Measurements from ENCODE around the gene MOK. TPM values are rescaled to one million over a fixed set of nuclear protein-coding genes. Genes with fewer than 3 reads are reported as not detected.

Gene MOK
- total RNA-seq, 2 experiments from 2014 or later = 2.3 to 2.5 TPM

- no peaks in the 10 kb centered on the region for H3K27me3 ChIP-seq (ENCODE audit: control insufficient read depth in 1 of 2, insufficient read depth in 2 of 2, low read length in 2 of 2)
- no peak for TF ChIP-seq CTCF (IDR thresholded peaks at IDR 0.05)
- H3K4me1 Mint-ChIP-seq (ENCODE audit: low read depth) = no peaks in the 10 kb centered on the region
- H3K27me3 Mint-ChIP-seq = no peaks in the 10 kb centered on the region
- ChIA-PET CTCF (no interaction called here), POLR2A (no interaction called here)
- peaks cover 18% of the 10 kb centered on the region for H3K36me3 Mint-ChIP-seq (ENCODE audit: low read depth)
- H3K4me1 ChIP-seq (ENCODE audit: insufficient read depth, low read length) = no peaks in the 10 kb centered on the region
- no peaks in the 10 kb centered on the region for H3K9me3 Mint-ChIP-seq
- DNase-seq = no peak
- H3K27ac Mint-ChIP-seq = no peak overlapping the region
- peaks cover 11% of the 10 kb centered on the region for H3K36me3 ChIP-seq (ENCODE audit: insufficient read depth, low read length)
- no peak overlapping the region for H3K27ac ChIP-seq (ENCODE audit: low read depth in 1 of 2, low read length in 2 of 2)
- no peaks in the 10 kb centered on the region for H3K9me3 ChIP-seq (ENCODE audit: control insufficient read depth in 1 of 2, insufficient read depth in 1 of 2, low read length in 2 of 2)
- H3K4me3 Mint-ChIP-seq = no peak overlapping the region
- H3K4me3 ChIP-seq (ENCODE audit: low read length) = no peak overlapping the region
- ATAC-seq (ENCODE audit: poor library complexity) = no peak
- intact Hi-C loops (cut with DNase I, micrococcal nuclease) = no loop called here
These were observed 79.6 kb downstream of the MOK start for GRCh38 chr14:102225386-102225785.

DNA sequence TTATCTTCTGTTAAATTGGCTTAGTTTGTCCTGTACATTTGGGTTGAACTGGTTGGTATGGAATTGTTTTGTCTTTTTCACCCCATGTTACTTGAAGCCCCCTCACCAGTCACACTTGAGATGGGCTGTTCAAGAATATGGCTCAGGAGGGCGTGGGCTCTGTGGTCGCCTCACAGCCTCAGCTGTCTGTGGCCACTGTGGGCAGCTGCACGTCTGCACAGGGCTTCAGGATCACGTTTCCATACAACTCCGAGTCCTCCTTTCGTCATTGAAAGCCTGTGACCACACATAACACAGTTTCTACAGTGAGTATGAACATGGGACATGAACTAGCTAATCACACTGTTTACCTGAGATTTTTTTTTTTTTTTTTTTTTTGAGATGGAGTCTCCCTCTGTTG lies 81.3 kb downstream of the MOK start:
- ChIA-PET POLR2A (interaction anchor here (1.3 kb wide), 1 partner anchor 90 kb away, joined by 3 read pairs; no protein-coding TSS in a partner anchor), CTCF (interaction anchor here (0.6 kb wide), 1 partner anchor 256 kb away, joined by 3 read pairs; no protein-coding TSS in a partner anchor)
- peaks cover 7% of the 10 kb centered on the region for H3K4me1 Mint-ChIP-seq (ENCODE audit: low read depth)
- H3K36me3 Mint-ChIP-seq (ENCODE audit: low read depth) = peaks cover 18% of the 10 kb centered on the region
- intact Hi-C loops (cut with DNase I, micrococcal nuclease) = no loop called here
- H3K27me3 Mint-ChIP-seq = no peaks in the 10 kb centered on the region
- DNase-seq = no peak
- Histone ChIP-seq H3K9me3 (ENCODE audit: control insufficient read depth in 1 of 2, insufficient read depth in 1 of 2, low read length in 2 of 2) (no peaks in the 10 kb centered on the region), H3K4me3 (ENCODE audit: low read length) (no peak overlapping the region), H3K27me3 (ENCODE audit: control insufficient read depth in 1 of 2, insufficient read depth in 2 of 2, low read length in 2 of 2) (no peaks in the 10 kb centered on the region), H3K36me3 (ENCODE audit: insufficient read depth, low read length) (peaks cover 14% of the 10 kb centered on the region), H3K27ac (ENCODE audit: low read depth in 1 of 2, low read length in 2 of 2) (no peak overlapping the region), H3K4me1 (ENCODE audit: insufficient read depth, low read length) (peaks cover 13% of the 10 kb centered on the region)
- no peak for ATAC-seq (ENCODE audit: poor library complexity)
- no peaks in the 10 kb centered on the region for H3K9me3 Mint-ChIP-seq
- H3K27ac Mint-ChIP-seq = no peak overlapping the region
- no peak overlapping the region for H3K4me3 Mint-ChIP-seq
- no peak for TF ChIP-seq CTCF (IDR thresholded peaks at IDR 0.05)

DNA sequence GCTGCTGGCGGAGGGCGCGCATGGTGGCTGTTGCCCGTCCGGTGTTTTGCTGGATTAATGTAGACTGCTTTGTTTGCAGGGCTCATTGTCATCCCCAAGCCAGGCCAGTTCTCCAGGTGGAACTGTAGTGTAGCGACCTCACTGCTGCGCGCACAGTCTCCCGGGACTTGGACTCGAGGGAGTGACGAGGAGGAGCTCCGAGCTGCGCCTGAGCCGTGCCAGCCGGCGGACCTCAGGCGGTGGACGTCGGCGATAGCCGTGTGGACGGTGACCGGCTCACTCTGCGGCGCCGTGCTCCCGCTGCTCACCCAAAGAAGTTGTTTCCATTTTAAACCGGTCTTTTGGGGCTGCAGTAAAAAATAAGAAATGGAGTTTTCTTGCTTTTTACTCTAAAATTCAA lies 82.2 kb downstream of the MOK start:
- TF ChIP-seq CTCF (IDR thresholded peaks at IDR 0.05) = no peak
- Histone ChIP-seq H3K27me3 (ENCODE audit: control insufficient read depth in 1 of 2, insufficient read depth in 2 of 2, low read length in 2 of 2) (no peaks in the 10 kb centered on the region), H3K9me3 (ENCODE audit: control insufficient read depth in 1 of 2, insufficient read depth in 1 of 2, low read length in 2 of 2) (no peaks in the 10 kb centered on the region), H3K4me3 (ENCODE audit: low read length) (no peak overlapping the region), H3K4me1 (ENCODE audit: insufficient read depth, low read length) (peaks cover 13% of the 10 kb centered on the region), H3K27ac (ENCODE audit: low read depth in 1 of 2, low read length in 2 of 2) (no peak overlapping the region), H3K36me3 (ENCODE audit: insufficient read depth, low read length) (peaks cover 14% of the 10 kb centered on the region)
- H3K9me3 Mint-ChIP-seq = no peaks in the 10 kb centered on the region
- ChIA-PET POLR2A (no interaction called here), CTCF (no interaction called here)
- peaks cover 7% of the 10 kb centered on the region for H3K4me1 Mint-ChIP-seq (ENCODE audit: low read depth)
- no peak overlapping the region for H3K27ac Mint-ChIP-seq
- no peak overlapping the region for H3K4me3 Mint-ChIP-seq
- H3K36me3 Mint-ChIP-seq (ENCODE audit: low read depth) = peaks cover 18% of the 10 kb centered on the region
- ATAC-seq (ENCODE audit: poor library complexity) (no peak), DNase-seq (no peak)
- H3K27me3 Mint-ChIP-seq = no peaks in the 10 kb centered on the region
- intact Hi-C loops (cut with DNase I, micrococcal nuclease) = no loop called here
